Neural crest cell (in vitro differentiated cells): ENCODE measurements around the gene ARL2. TPM values are rescaled to one million over a fixed set of nuclear protein-coding genes. Genes with fewer than 3 reads are reported as not detected.
A peak's percentile ranks its signal among the peaks of the same experiment; 100 is the strongest.

ENCODE experiments used
- DNase-seq: peaks from one replicate; pipeline ENCODE4 v3.0.0; 2021; ENCODE audit warnings: low read depth, mixed read lengths, low spot score
- H3K27ac Mint-ChIP-seq: one replicate; pipeline ENCODE4 v1.8.0; 2021; ENCODE audit warnings: mild to moderate bottlenecking, mixed read lengths; ENCODE audit not compliant: unreplicated experiment
- H3K27me3 Mint-ChIP-seq: 2 replicates; pipeline ENCODE4 v1.8.0; 2021; ENCODE audit warnings: low read depth, mild to moderate bottlenecking, mixed read lengths
- H3K36me3 Mint-ChIP-seq: 2 replicates; pipeline ENCODE4 v1.8.0; 2021; ENCODE audit warnings: low read depth, mild to moderate bottlenecking, mixed read lengths
- H3K4me1 Mint-ChIP-seq: 2 replicates; pipeline ENCODE4 v1.8.0; 2021; ENCODE audit warnings: mixed read lengths
- H3K4me3 Mint-ChIP-seq: one replicate; pipeline ENCODE4 v1.8.0; 2021; ENCODE audit warnings: mild to moderate bottlenecking, mixed read lengths
- H3K9me3 Mint-ChIP-seq: 2 replicates; pipeline ENCODE4 v1.8.0; 2021; ENCODE audit warnings: mixed read lengths
- CTCF ChIP-seq: fragments of 200-600 bp; sonication (generic); conservative IDR thresholded peaks from 2 replicates; pipeline ENCODE4 v1.5.0; 2021; ENCODE audit warnings: antibody characterized with exemption, mild to moderate bottlenecking
- total RNA-seq: library from RNA; stranded (reverse); gene quantifications from 2 replicates; pipeline ENCODE4 v1.2.1, GENCODE V29; 2021

ARL2 gene
- total RNA-seq, 1 donor from 2014 or later, result 117 TPM

GRCh38 chr11:65040847-65041622 is 27.1 kb downstream of the ARL2 start, which contains the start of gene SAC3D1:
Gene SAC3D1 (plus strand): TSS chr11:65041210. CDS start chr11:65041293, 83 bp downstream.
- Mint-ChIP-seq H3K27ac (peak within 1 kb of the TSS; percentile 97), H3K4me3 (peak within 1 kb of the TSS; percentile 98), H3K9me3 (no peaks in the 10 kb centered on the region), H3K4me1 (peaks cover 12% of the 10 kb centered on the region), H3K36me3 (peaks cover 3% of the 10 kb centered on the region), H3K27me3 (no peaks in the 10 kb centered on the region)
- DNase-seq, result peak; percentile 81
- no peak for TF ChIP-seq CTCF

- DNase-seq, result no peak
- peaks cover 3% of the 10 kb centered on the region for H3K36me3 Mint-ChIP-seq
- no peaks in the 10 kb centered on the region for H3K9me3 Mint-ChIP-seq
- H3K4me3 Mint-ChIP-seq, result peak overlapping the region; percentile 94
- H3K27me3 Mint-ChIP-seq, result no peaks in the 10 kb centered on the region
- TF ChIP-seq CTCF, result no peak
- no peak overlapping the region for H3K27ac Mint-ChIP-seq
- peaks cover 12% of the 10 kb centered on the region for H3K4me1 Mint-ChIP-seq
Measured at GRCh38 chr11:65042891-65043290, 28.9 kb downstream of the ARL2 start.

GRCh38 chr11:65043881-65044501 is 30.0 kb downstream of the ARL2 start:
- Mint-ChIP-seq H3K27ac (no peak overlapping the region), H3K4me3 (peak overlapping the region; percentile 65), H3K27me3 (no peaks in the 10 kb centered on the region), H3K4me1 (peaks cover 12% of the 10 kb centered on the region), H3K36me3 (peaks cover 3% of the 10 kb centered on the region), H3K9me3 (no peaks in the 10 kb centered on the region)
- no peak for TF ChIP-seq CTCF
- no peak for DNase-seq

GRCh38 chr11:65045061-65045460 is 31.1 kb downstream of the ARL2 start:
- H3K27ac Mint-ChIP-seq, result no peak overlapping the region
- peaks cover 12% of the 10 kb centered on the region for H3K4me1 Mint-ChIP-seq
- TF ChIP-seq CTCF, result no peak
- H3K9me3 Mint-ChIP-seq, result no peaks in the 10 kb centered on the region
- H3K4me3 Mint-ChIP-seq, result no peak overlapping the region
- H3K36me3 Mint-ChIP-seq, result peaks cover 3% of the 10 kb centered on the region
- no peak for DNase-seq
- H3K27me3 Mint-ChIP-seq, result no peaks in the 10 kb centered on the region

- Mint-ChIP-seq H3K9me3 (no peaks in the 10 kb centered on the region), H3K27ac (no peak overlapping the region), H3K27me3 (no peaks in the 10 kb centered on the region), H3K4me1 (peaks cover 8% of the 10 kb centered on the region), H3K36me3 (peaks cover 3% of the 10 kb centered on the region), H3K4me3 (no peak overlapping the region)
- no peak for DNase-seq
- no peak for TF ChIP-seq CTCF
Measured at GRCh38 chr11:65045728-65046127, 31.8 kb downstream of the ARL2 start.
